Activated naive CD4-positive, alpha-beta T cell treated with anti-CD3 and anti-CD28 coated beads, Interleukin-2, amount 50 U/mL, for 72 hours (primary cell): Measurements from ENCODE around the gene GMPR2. TPM values are rescaled to one million over a fixed set of nuclear protein-coding genes. Genes with fewer than 3 reads are reported as not detected.
A peak's percentile ranks its signal among the peaks of the same experiment; 100 is the strongest.

Experiments used
- ATAC-seq, 2 donors: fragments of 150-1000 bp; cut with Tn5 transposase; 2 replicates each; pipeline ENCODE4 v1.10.0; 2021; ENCODE audit warnings: mild to moderate bottlenecking in 2 of 2, moderate library complexity in 2 of 2
- DNase-seq, 2 donors: peaks; one replicate each; pipeline ENCODE4 v3.0.0; 2021 to 2022; ENCODE audit warnings: low spot score in 2 of 2
- H3K27ac Mint-ChIP-seq, 2 donors: one replicate each; pipeline ENCODE4 v1.8.0; 2022; ENCODE audit warnings: mild to moderate bottlenecking in 2 of 2, mixed read lengths in 2 of 2
- H3K36me3 Mint-ChIP-seq, 2 donors: one replicate each; pipeline ENCODE4 v1.8.0; 2022; ENCODE audit warnings: mixed read lengths in 2 of 2
- H3K9me3 Mint-ChIP-seq, 2 donors: one replicate each; pipeline ENCODE4 v1.8.0; 2022; ENCODE audit warnings: mixed read lengths in 2 of 2
- total RNA-seq, 2 donors: library from RNA; stranded (reverse); gene quantifications; one replicate each; pipeline ENCODE4 v1.2.3, GENCODE V29; 2022

The GMPR2 gene
- total RNA-seq, 2 donors from 2014 or later, result 62.6 to 106 TPM

DNA sequence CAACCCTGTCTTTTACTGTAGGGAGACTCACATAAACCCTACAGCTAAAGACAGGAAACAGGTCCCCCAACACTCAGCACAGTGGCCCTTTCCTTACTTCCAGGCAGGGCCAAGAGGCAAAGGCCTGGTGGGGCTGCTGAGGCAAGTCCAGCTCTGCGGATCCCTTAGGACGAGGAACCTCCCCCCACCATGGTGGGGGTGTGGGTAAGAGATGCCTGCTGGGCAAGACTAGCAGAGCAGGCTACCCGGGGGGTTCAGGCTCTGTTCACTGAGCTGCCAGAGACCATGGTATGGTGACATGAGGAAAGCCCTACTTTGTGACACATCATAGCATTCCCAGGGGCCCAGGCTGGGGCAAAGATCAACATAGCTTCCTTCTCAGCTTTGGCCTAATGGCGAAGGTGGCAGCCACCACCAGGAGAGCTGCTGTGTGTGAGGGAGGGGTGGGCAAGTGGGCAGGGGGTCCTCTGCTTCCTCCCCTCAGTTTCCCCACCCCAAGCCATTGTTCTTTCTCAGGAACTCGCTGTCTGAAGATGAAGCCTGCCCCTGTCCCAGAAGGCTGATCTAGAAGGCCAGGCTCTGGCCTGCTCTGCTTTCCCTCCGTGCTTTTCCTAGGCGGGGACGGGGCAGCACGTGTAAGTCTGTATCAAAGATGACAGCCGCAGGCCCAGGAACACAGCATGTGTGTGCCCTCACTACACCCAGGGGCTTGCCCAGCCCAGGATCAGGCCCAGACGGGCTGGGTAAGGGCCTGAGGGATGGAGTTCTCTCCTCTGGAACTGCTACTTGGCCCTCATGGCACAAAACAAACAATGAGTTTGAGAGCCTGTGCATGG is 19.8 kb downstream of the GMPR2 start:
- Mint-ChIP-seq H3K27ac (no peak overlapping the region), H3K36me3 (peaks cover 0 to 15% of the 10 kb centered on the region in 2 donors), H3K9me3 (no peaks in the 10 kb centered on the region)
- no peak for DNase-seq
- no peak for ATAC-seq

DNA sequence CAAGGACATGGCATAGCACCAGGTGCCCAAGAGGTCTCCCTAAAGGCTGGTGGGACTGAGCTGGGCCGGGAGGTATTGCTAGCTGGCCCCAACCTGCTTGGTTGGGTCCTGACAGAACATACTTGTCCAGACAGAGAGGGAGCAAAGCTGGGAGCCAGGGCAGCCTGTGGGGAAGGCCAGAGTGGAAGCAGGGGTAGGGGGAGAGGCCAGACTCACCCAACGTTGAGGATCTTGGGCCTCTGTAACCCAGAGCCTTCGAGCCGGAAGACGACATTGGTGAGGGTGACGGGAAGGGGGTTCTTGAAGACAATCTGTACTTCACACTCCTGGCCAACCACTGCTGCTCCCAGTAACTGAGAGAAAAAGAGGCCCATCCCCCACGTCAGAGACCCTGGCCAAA is 21.2 kb downstream of the GMPR2 start:
- H3K9me3 Mint-ChIP-seq, result no peaks in the 10 kb centered on the region
- DNase-seq, result no peak
- ATAC-seq, result no peak
- H3K27ac Mint-ChIP-seq, result no peak overlapping the region
- peaks cover 0 to 15% of the 10 kb centered on the region in 2 donors for H3K36me3 Mint-ChIP-seq

DNA sequence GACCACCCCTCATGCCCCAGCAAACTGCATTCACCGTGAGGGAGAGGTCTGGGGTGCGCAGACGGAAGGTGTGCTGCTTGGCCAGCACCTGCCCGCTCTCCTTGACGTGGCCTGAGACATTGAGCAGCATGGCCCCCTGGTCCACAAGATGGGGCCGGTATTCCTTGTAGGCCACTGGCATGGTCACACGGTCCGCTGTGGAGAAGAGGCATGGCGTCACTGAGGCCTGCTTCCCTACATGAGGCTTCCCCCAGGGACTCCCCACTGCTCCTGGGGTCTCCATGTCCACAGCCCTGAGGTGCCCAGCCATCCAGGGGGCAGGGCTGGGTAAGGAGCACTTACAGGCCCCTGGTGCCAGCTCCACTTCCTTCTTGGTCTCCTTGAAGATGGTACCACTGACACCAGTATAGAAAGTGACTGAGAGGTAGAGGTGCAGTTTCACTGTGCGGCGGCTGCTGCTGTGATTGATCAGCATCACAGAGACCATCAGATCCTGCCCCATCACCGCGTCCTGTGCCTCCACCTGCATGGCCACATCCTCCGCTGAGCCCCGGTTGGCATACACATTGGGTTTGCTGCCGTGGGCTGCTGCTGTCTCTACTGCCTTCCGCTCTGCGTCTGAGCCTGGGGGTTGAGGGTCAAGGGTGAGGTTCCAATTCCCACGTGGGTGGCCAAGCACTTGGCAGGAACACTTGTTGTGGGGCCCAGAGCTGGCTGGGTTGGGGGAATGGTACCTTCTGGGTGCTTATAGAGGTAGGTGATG is 22.1 kb downstream of the GMPR2 start:
- ATAC-seq (no peak), DNase-seq (no peak)
- H3K27ac Mint-ChIP-seq, result peak overlapping the region in 1 of 2 donors; percentile 52
- H3K9me3 Mint-ChIP-seq, result no peaks in the 10 kb centered on the region
- peaks cover 0 to 15% of the 10 kb centered on the region in 2 donors for H3K36me3 Mint-ChIP-seq

DNA sequence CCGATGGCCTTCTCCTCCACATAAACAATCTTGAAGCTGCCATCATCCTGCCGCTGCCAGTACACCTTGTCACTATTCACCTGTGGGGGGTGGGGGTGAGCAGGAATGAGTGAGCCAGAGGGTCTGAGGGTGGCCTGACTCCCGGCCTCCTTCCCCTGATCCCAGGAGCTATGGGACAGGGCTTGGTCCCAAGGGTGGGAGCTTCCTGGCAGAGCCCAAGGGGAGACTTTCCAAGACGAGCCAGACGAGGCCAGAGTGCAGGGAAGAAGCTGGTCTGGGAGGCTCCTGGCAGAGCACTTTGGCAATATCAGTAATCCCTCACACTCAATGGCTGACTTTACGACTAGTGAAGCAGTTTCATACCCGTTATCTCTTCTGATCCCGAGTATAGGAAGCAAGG is 22.7 kb downstream of the GMPR2 start:
- no peak for DNase-seq
- no peak for ATAC-seq
- peaks cover 0 to 15% of the 10 kb centered on the region in 2 donors for H3K36me3 Mint-ChIP-seq
- H3K9me3 Mint-ChIP-seq, result no peaks in the 10 kb centered on the region
- peak overlapping the region in 1 of 2 donors; percentile 52 for H3K27ac Mint-ChIP-seq

DNA sequence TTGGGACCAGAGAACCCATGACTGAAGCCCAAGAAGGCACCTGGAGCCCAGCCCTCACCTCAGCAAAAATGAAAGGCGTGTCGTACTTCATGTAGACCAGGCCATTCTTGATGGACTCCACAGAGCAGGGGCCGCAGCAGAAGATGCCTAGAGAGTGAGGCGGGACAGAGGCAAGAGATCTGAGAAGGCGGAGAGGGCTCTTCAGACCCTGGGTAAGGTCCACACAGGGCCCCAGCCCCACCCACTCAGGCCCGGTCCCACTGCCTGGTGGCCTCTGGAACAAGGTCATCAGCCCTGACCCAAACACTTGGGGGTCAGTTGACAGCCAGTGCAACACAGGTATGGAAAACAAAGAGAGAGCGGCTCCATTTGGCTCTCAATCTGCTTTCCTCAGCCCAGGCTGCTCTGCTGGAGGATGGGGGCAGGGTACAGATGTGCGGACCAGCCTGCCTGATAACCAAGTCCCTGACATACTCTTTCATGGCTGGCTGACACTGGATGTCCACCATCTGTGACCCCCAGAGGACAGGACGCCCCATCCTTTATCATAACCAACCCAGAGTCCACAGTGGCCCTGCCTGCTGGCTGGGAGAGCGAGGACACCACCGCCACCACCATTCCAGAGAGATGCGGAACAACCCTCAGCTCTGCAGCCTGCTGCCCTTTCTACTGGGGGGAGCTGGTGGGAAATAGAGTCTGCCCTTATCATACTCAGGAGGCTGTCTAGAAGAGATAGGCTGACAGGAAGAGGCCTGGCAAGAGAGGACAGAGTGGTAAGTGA is 23.4 kb downstream of the GMPR2 start:
- no peak for DNase-seq
- Mint-ChIP-seq H3K36me3 (peaks cover 0 to 18% of the 10 kb centered on the region in 2 donors), H3K27ac (peak overlapping the region in 1 of 2 donors; percentile 29), H3K9me3 (no peaks in the 10 kb centered on the region)
- no peak for ATAC-seq

DNA sequence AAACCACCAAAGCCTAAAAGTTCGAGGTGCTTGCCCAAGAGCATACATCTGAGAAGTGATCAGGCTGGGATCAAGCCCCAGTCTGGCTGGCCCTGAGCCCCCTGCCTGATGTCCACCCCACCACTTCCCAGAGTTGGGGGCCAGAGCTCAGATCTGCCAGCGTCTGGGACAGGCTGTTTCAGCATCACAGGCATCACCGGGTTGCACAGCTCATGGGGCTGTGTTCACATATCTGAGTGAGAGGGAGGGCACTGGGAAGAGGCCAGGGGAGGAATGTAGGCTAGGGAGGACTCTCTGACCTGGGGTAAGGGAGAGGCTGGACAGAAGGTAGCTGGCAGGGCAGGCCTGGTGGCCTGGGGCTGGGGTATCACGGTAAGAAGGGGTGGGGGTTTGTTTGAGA is 24.2 kb downstream of the GMPR2 start:
- Mint-ChIP-seq H3K27ac (no peak overlapping the region), H3K9me3 (no peaks in the 10 kb centered on the region), H3K36me3 (peaks cover 0 to 20% of the 10 kb centered on the region in 2 donors)
- DNase-seq (no peak), ATAC-seq (no peak)

DNA sequence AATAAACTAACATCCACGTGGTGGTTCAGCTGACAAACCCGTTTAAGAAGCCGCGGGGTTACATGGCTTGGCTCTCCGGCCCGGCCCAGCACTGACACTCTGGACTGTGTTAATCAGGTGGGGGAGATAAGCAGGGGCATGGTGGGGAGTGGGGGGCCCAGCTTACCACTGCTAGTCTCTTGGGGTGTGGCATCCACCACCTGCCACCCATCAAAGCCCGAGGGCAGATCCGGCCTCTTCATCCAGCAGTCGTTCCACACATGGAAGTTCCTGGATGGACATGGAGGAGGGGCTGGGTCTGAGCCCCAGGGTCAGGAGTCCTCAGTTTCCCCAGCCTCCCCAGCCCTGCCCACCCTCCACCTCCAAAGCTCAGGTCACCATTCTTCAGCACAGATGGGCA is 25.4 kb downstream of the GMPR2 start:
- H3K9me3 Mint-ChIP-seq, result no peaks in the 10 kb centered on the region
- DNase-seq (no peak), ATAC-seq (no peak)
- peaks cover 0 to 20% of the 10 kb centered on the region in 2 donors for H3K36me3 Mint-ChIP-seq
- H3K27ac Mint-ChIP-seq, result no peak overlapping the region

DNA sequence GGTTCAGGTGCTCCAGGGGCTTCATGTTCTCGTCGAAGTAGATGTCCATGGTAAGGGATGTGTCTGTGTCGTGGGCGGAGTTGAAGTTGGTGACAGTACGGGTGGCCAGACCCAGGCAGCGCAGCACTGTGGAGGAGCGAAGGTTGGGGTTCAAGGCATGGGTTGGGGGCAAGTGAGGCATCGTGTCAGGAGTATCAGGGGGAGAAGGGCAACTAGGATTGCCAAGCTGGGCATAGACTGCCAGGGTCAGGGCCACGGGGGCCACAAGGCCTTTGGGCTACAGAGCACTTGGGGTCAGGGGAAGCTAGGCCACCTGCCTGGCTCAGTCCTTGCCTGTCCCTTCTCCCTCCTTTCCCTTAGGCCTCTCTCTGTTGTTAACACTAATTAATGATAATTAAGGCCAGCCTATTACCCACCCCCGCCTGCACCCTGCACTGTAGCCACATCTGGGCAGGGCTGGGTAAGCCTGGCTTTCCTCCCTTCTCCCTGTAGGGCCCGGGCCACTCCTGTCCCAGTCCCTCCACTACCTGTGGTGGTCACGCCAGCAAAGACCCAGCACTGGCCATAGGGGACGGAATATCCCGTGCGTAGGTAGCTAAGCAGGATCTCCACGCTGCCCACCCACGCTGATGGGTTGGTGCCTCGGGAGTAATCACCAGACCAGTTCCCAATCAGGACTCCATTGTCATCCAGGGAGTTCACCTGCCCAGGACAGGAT is 26.0 kb downstream of the GMPR2 start:
- H3K9me3 Mint-ChIP-seq, result no peaks in the 10 kb centered on the region
- no peak for ATAC-seq

DNA sequence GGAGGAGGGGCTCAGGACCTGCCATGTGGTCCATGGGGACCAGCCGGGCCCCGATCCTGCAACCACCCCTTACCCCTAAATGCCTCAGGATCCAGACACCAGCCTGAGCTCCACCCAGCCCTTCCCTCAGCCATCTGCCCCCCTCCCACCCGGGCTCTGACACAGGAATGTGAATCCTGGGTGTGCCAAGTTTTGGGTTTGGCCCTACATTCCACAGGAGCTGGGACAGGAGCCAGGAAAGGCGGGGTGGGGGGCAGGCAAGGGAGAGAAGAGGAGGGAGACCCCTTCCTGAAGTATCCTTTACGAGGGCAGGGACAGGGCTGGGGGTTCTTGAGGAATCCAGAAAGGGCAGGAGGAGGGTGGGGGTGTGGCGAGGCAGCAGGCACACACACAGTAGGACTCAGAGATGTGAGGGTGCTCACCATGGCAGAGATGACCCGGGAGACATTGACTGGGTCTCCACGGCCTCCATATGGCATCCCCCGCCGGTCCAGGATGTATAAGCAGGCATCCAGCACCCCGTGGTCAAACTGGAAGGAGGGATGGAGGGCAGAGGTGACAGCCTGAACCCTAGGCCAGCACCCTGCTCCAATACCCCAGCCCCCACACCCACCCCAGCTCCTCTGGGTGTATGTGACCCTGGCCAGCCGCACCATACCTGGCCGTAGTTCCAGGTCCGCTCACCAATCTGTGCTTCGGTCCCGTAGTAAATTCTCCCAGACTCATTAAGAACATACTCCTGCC is 26.7 kb downstream of the GMPR2 start:
- no peak for DNase-seq
- H3K36me3 Mint-ChIP-seq, result peaks cover 0 to 15% of the 10 kb centered on the region in 2 donors
- no peak for ATAC-seq
- H3K27ac Mint-ChIP-seq, result no peak overlapping the region
- no peaks in the 10 kb centered on the region for H3K9me3 Mint-ChIP-seq

More for the DNA sequence above, 26.0 kb downstream of the GMPR2 start:
- DNase-seq, result no peak
- no peak overlapping the region for H3K27ac Mint-ChIP-seq
- peaks cover 0 to 20% of the 10 kb centered on the region in 2 donors for H3K36me3 Mint-ChIP-seq

DNA sequence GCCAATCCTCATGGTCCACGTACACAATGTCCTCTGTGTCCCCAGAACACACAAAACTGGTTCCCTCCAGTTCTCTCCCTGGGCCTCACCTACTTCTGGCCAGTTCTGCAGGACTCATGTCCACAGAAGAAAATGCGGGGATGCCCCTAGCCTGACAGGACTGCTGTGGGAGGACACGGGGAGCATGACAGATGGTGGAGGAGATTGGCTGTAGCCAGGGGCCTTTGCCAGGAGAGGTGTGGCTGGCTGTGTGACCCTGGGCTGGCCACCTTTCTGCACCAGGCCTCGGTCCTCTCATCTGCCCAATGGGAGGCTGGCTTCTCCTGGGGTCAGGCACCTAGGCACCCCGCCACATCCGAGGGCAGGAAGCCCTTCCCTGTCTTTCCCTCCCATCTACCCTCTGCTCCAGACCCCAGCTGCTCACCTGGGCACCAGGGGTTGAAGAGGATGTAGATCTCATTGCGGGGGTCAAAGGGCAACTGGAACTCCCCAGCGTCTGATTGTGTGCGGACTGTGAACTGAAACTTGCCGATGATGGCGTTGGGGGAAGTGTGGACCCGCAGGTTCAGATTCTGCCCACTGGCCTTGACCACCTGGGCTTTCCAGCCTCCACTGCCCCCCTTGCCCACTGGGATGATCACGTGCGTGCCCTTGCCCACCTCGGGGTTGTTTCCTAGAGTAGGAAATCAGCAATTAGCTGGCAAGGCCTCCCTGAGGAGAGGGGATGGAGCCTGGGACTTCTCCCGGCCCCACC is 27.5 kb downstream of the GMPR2 start:
- ATAC-seq (no peak), DNase-seq (no peak)
- H3K36me3 Mint-ChIP-seq, result peaks cover 0 to 7% of the 10 kb centered on the region in 2 donors
- H3K9me3 Mint-ChIP-seq, result no peaks in the 10 kb centered on the region
- H3K27ac Mint-ChIP-seq, result peak overlapping the region in 1 of 2 donors; percentile 65

DNA sequence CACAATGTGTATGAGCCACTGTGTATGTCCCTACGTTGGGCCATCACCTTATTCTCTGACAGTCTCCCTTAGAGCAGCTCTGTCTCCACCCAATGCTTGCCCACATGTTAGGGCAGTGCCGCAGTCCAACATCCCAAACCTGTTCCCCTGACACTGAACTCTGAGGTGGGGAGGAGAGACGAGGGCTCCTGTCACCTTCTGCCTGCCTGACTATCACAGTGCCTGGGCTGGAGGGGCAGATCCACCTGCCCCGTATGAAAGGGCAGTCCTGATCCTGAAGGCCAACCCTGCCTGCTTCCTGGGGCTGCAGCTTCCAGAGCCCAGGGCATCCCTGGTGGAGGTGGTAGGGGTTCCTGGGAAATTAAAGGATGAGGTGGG is 28.0 kb downstream of the GMPR2 start:
- Mint-ChIP-seq H3K36me3 (peaks cover 0 to 5% of the 10 kb centered on the region in 2 donors), H3K27ac (no peak overlapping the region), H3K9me3 (no peaks in the 10 kb centered on the region)
- DNase-seq (no peak), ATAC-seq (no peak)

DNA sequence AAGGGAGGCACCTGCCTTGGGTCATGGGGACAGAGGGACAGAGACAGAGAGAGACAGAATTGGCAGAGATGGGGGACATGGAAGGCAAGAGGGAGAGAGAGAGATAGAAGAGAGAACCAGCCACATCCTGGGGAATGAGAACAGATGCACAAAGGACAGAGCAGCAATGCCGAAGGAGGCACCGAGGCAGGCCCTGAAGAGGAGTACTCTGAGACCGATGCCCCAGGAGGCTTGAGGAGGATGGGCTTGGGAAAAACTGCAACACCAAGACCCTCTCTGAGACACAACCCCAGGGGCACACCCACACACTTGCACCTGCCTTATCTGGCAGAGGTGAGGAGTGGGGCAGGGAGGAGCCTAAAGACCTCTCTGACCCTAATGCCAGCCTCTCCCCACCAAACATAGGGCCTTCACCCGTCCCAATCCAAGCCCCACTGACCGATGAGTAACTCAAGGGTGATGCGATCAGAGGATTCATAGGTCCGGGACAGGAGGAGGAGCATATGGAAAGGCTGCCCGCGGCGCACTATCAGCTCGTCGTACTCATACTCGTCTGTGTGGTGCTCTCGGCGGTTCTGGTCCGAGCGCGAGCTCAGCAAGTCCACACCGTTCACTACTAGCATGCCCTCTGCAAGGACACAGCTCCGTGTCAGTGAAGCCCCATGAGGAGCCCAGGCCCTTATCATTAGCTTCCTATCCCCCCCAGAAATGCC is 28.7 kb downstream of the GMPR2 start:
- Mint-ChIP-seq H3K36me3 (peaks cover 0 to 5% of the 10 kb centered on the region in 2 donors), H3K27ac (no peak overlapping the region), H3K9me3 (no peaks in the 10 kb centered on the region)
- no peak for DNase-seq
- no peak for ATAC-seq

DNA sequence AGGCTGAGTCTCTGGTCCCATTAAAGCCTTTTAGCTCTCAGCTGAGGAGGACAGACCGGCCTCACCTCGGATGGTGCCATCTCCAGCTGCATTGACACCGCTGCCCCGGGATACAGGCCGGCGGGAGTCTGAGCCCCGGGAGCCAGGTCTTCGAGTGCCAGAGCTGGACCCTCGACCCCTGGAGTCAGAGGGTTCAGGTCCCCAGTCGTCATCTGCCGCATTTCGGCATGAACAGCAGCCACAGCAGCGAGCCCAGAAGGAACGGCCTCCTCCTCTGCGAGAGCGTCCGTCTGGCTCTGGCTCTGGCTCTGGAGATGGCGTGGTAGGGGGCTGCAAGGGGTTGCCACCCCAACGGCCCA is 29.2 kb downstream of the GMPR2 start:
- DNase-seq (no peak), ATAC-seq (no peak)
- Mint-ChIP-seq H3K9me3 (no peaks in the 10 kb centered on the region), H3K27ac (peak overlapping the region in 1 of 2 donors; percentile 52), H3K36me3 (peaks cover 2 to 6% of the 10 kb centered on the region in 2 donors)

DNA sequence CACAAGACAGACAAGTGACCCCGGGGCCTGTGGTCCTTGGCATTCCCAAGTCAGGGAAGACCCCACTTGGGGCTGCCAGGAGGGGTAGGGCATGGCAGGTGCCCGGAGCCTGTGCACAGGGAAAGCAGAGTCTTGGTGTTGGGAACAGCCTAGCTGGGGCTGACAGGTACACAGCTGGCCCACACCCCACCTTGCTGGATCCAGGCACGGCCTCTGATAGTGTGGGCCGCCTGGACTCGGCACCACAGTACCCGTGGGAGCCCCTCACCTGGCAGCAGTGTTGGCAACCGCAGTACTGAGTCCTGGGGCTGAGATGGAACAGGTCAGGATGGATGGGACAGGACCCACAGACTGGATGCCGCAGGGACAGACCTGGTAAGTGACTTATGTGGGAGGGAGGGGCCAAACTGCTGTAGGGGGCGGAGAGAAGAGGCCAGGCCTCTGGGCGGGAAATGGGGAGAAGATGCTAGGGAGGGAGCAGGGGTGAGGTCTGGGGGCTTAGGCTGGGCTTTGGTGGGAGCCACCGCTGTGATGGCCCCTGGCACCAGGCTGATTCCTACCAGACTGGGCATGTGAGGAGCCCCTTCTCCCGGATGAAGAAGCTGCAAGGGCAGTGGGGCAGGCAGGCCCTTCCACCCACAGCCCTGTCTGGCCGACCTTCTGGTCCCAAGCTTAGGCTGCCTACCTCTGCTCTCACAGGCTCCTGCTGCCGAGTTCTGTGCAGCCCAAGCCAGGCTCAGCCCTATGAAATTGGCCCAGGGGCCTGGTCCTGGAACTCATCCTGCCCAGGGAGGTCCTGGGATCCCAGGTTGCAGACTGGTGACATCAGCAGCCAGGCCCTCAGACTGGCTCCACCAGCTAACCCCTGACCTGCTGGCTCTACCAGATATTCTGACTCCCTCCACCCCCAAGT is 30.3 kb downstream of the GMPR2 start, which contains the start of gene TGM1:
TGM1 (minus strand) TSS at position 357 of the 913 bp plus-strand sequence. CDS start 825 bp downstream, outside the sequence.
- ATAC-seq (peak; percentile 4 to 21), DNase-seq (no peak)
- H3K27ac Mint-ChIP-seq, result peak within 1 kb of the TSS; percentile 52 to 55
- no peaks in the 10 kb centered on the region for H3K9me3 Mint-ChIP-seq
- H3K36me3 Mint-ChIP-seq, result peaks cover 7 to 11% of the 10 kb centered on the region in 2 donors
